DOHH2 (cell line): ENCODE measurements around the gene PTPRN2.

ENCODE experiments used
- H3F3A ChIP-seq: fragments of 200-600 bp; sonication (generic), shearing (Covaris generic); 2 replicates; pipeline ENCODE4 v1.6.0; 2016; ENCODE audit warnings: antibody characterized with exemption, mild to moderate bottlenecking; ENCODE audit not compliant: control insufficient read depth, insufficient read depth
- H3K27ac ChIP-seq: fragments of 200-600 bp; sonication (generic); 2 replicates; pipeline ENCODE4 v1.5.1; 2014; ENCODE audit warnings: low read depth, mild to moderate bottlenecking, low read length, moderate library complexity
- H3K27me3 ChIP-seq: fragments of 200-600 bp; sonication (generic); 2 replicates; pipeline ENCODE4 v1.6.1; 2014; ENCODE audit warnings: mild to moderate bottlenecking, low read length, mixed read lengths; ENCODE audit not compliant: control insufficient read depth
- H3K36me3 ChIP-seq: fragments of 200-600 bp; sonication (generic); 2 replicates; pipeline ENCODE4 v1.6.1; 2014; ENCODE audit warnings: mild to moderate bottlenecking, low read length, moderate library complexity, mixed read lengths; ENCODE audit not compliant: control insufficient read depth
- H3K4me1 ChIP-seq: fragments of 200-600 bp; sonication (generic); 2 replicates; pipeline ENCODE4 v1.6.1; 2014; ENCODE audit warnings: mild to moderate bottlenecking, low read length, mixed read lengths; ENCODE audit not compliant: control insufficient read depth
- H3K4me2 ChIP-seq: fragments of 200-600 bp; sonication (generic); 2 replicates; pipeline ENCODE4 v1.6.0; 2014; ENCODE audit warnings: mild to moderate bottlenecking, low read length, moderate library complexity
- H3K4me3 ChIP-seq: fragments of 200-600 bp; sonication (generic); 2 replicates; pipeline ENCODE4 v1.5.1; 2014; ENCODE audit warnings: mild to moderate bottlenecking, low read length, mixed read lengths
- H3K79me2 ChIP-seq: fragments of 200-600 bp; sonication (generic); 2 replicates; pipeline ENCODE4 v1.6.1; 2014; ENCODE audit warnings: mild to moderate bottlenecking, low read length, mixed read lengths; ENCODE audit not compliant: control insufficient read depth
- H3K9me2 ChIP-seq: fragments of 200-600 bp; sonication (generic); replicated peaks from 2 replicates; pipeline ENCODE4 v1.6.1; 2014; ENCODE audit warnings: mild to moderate bottlenecking, low read length, mixed read lengths; ENCODE audit not compliant: control insufficient read depth
- H3K9me3 ChIP-seq: fragments of 200-600 bp; sonication (generic); 2 replicates; pipeline ENCODE4 v1.6.1; 2014; ENCODE audit warnings: antibody characterized with exemption, low read length, mixed read lengths; ENCODE audit not compliant: control insufficient read depth, insufficient read depth
- H4K20me1 ChIP-seq: fragments of 200-600 bp; sonication (generic); 2 replicates; pipeline ENCODE4 v1.6.0; 2014; ENCODE audit warnings: low read depth, mild to moderate bottlenecking, antibody characterized with exemption, low read length, moderate library complexity; ENCODE audit not compliant: control insufficient read depth, insufficient read depth
- CTCF ChIP-seq: fragments of 200-600 bp; sonication (generic); IDR thresholded peaks from one replicate; pipeline ENCODE4 v1.5.1; 2014; ENCODE audit warnings: antibody characterized with exemption, mild to moderate bottlenecking, low read depth, low read length; ENCODE audit not compliant: poor library complexity, severe bottlenecking
- EZH2phosphoT487 ChIP-seq: fragments of 200-600 bp; sonication (generic); IDR thresholded peaks from 2 replicates; pipeline ENCODE4 v1.6.1; 2017; ENCODE audit warnings: borderline replicate concordance, mild to moderate bottlenecking, antibody characterized with exemption, low read length, moderate library complexity, mixed read lengths

The PTPRN2 gene

DNA sequence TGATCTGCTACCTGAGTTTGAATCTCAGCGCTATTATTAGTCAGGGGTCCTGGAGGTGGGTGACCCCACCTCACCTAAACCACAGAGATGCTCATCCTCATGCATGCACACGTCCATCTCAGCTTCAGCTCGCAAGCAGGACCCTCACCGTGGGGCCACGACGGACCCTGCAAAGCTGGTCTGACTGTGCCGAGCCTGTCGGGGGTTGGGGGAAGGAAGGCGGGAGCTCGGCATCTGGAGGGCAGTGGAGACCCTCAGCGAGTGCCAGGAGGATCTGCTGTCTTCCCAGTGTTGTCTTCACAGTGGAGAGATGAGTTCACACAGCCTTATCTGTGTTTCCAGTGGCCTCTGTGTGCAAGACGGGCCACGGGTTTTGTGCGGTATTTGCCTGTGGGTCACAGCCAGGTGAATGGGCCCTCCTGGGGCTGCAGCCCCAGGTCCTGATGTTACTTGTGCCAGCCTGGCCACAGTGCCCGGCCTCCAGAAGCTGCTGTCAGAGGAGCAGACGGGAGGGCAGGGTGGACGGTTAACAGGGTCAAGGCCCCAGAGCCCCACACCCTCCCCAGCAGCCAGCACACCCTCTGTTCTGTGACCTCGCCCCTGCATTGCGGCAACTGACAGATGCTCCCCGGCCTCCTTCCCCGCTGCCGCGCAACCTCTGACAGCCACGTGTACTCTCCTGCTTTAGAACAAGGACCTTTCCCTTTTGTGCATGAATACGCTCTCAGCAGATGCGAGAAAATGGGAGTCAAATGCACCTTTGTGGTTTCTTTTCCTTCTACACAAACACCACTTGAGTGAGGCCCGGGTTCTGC, 722.1 kb downstream of the PTPRN2 start:
- no peak overlapping the region for H3K27ac ChIP-seq
- no peaks in the 10 kb centered on the region for H3K79me2 ChIP-seq
- TF ChIP-seq EZH2phosphoT487, result no peak
- TF ChIP-seq CTCF, result no peak
- no peaks in the 10 kb centered on the region for H4K20me1 ChIP-seq
- no peaks in the 10 kb centered on the region for H3F3A ChIP-seq
- no peaks in the 10 kb centered on the region for H3K36me3 ChIP-seq
- peaks cover 32% of the 10 kb centered on the region; the same call in 1 of the 2 replicates for H3K9me3 ChIP-seq
- H3K9me2 ChIP-seq, result no peaks in the 10 kb centered on the region
- no peak overlapping the region for H3K4me2 ChIP-seq
- no peaks in the 10 kb centered on the region for H3K27me3 ChIP-seq
- no peaks in the 10 kb centered on the region for H3K4me1 ChIP-seq
- no peak overlapping the region for H3K4me3 ChIP-seq

- no peaks in the 10 kb centered on the region for H3K4me1 ChIP-seq
- no peaks in the 10 kb centered on the region for H4K20me1 ChIP-seq
- no peaks in the 10 kb centered on the region for H3F3A ChIP-seq
- H3K79me2 ChIP-seq, result no peaks in the 10 kb centered on the region
- no peak overlapping the region for H3K4me2 ChIP-seq
- TF ChIP-seq CTCF (no peak), EZH2phosphoT487 (no peak)
- no peaks in the 10 kb centered on the region for H3K9me2 ChIP-seq
- H3K4me3 ChIP-seq, result no peak overlapping the region
- H3K27me3 ChIP-seq, result no peaks in the 10 kb centered on the region
- peaks cover 32% of the 10 kb centered on the region; the same call in 1 of the 2 replicates for H3K9me3 ChIP-seq
- H3K27ac ChIP-seq, result no peak overlapping the region
- no peaks in the 10 kb centered on the region for H3K36me3 ChIP-seq
Measured at GRCh38 chr7:157864911-157865310, 722.7 kb downstream of the PTPRN2 start.

DNA sequence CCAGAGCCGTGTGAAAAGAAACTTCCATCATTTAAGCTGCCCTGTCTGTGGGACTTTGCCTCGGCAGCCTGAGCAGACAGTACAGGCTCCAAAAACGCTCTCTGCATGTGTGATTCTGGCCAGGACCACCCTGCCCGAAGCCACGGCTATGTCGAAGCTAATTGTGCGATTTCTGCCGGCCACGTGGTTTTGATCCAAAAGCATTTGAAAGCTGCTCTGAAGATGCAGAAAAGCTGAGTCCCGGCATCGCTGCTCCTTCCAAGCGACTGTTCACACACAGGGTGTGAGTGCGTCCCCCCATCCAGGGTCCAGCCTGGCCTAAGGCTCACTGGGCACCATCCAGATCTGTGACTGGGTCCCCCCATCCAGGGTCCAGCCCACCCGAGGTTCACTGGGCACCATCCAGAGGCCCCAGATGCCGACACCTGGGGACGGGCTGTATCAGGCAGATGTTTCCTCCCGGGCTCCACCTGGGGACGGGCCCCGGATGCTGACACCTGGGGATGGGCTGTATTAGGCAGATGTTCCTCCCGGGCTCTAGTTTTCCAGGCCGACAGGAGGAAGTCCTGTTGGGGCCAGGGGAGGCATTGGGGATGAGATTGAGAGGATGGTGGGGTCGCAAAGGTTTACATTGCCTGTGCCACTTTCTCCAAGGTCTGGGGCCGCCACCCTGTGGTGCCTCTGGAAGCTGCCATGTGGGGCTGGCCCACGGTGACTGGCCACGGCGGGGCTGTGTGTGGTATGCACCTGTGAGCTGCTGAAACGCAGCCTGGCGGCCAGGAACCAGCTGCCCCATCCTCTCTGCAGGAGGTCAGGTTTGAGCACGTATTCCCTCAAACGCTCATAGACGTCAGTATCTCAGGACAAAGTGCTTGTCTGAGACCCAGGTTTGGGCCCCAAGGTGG, 723.5 kb downstream of the PTPRN2 start:
- Histone ChIP-seq H3K27ac (no peak overlapping the region), H3K9me2 (no peaks in the 10 kb centered on the region)

More for the DNA sequence above, 723.5 kb downstream of the PTPRN2 start:
- Histone ChIP-seq H3K9me3 (peaks cover 32% of the 10 kb centered on the region; the same call in 1 of the 2 replicates), H3K4me1 (no peaks in the 10 kb centered on the region), H3F3A (no peaks in the 10 kb centered on the region), H3K4me2 (no peak overlapping the region), H3K4me3 (no peak overlapping the region), H3K79me2 (no peaks in the 10 kb centered on the region), H3K27me3 (no peaks in the 10 kb centered on the region), H3K36me3 (no peaks in the 10 kb centered on the region), H4K20me1 (no peaks in the 10 kb centered on the region)
- no peak for TF ChIP-seq CTCF
- no peak for TF ChIP-seq EZH2phosphoT487
